H1 (cell line): Measurements from ENCODE around the gene CAMK1. TPM values are rescaled to one million over a fixed set of nuclear protein-coding genes. Genes with fewer than 3 reads are reported as not detected.

Experiments
- CTCF ChIA-PET: fragments of 300-600 bp; sonication (Branson Sonifier 250); formaldehyde crosslinking; loops from one replicate; lab custom pipeline; 2021; ENCODE audit not compliant: partially characterized antibody; lab: Charles Lee
- POLR2A ChIA-PET: fragments of 300-600 bp; sonication (Branson Sonifier 250); formaldehyde crosslinking; loops from one replicate; lab custom pipeline; 2021; ENCODE audit warnings: inconsistent platforms; ENCODE audit not compliant: partially characterized antibody; lab: Charles Lee
- DNase-seq, 2 experiments: peaks; one replicate each; pipeline versions ENCODE4 v3.0.0 to v3.0.0-alpha.2; 2010 to 2022; ENCODE audit warnings: low spot score in 2 of 2, low read depth in 1 of 2, mixed read lengths in 1 of 2
- FAIRE-seq: peaks from 2 replicates; lab custom pipeline; 2011; peaks lifted over from hg19 to GRCh38; lab: Jason Lieb, UNC
- H2AFZ ChIP-seq: 2 replicates; pipeline ENCODE4 v1.8.1; 2012; ENCODE audit warnings: low read length, inconsistent platforms
- H2AK5ac ChIP-seq: 2 replicates; pipeline ENCODE4 v1.6.1; 2013; ENCODE audit warnings: low read depth, low read length
- H2BK120ac ChIP-seq: replicated peaks from 2 replicates; pipeline ENCODE3; 2013; ENCODE audit warnings: low read depth, low read length, inconsistent platforms
- H2BK12ac ChIP-seq: 2 replicates; pipeline ENCODE4 v1.6.1; 2013; ENCODE audit warnings: low read depth, low read length
- H2BK15ac ChIP-seq: 2 replicates; pipeline ENCODE4 v1.6.1; 2013; ENCODE audit warnings: low read length
- H2BK20ac ChIP-seq: 2 replicates; pipeline ENCODE4 v1.6.1; 2013; ENCODE audit warnings: low read length
- H2BK5ac ChIP-seq: 2 replicates; pipeline ENCODE4 v1.6.1; 2013; ENCODE audit warnings: low read depth, low read length
- H3K14ac ChIP-seq: 2 replicates; pipeline ENCODE4 v1.6.1; 2013; ENCODE audit warnings: inconsistent platforms; ENCODE audit not compliant: insufficient read length
- H3K18ac ChIP-seq: 2 replicates; pipeline ENCODE4 v1.6.1; 2013; ENCODE audit warnings: low read length; ENCODE audit errors: extremely low read depth
- H3K23ac ChIP-seq: 2 replicates; pipeline ENCODE4 v1.6.1; 2013; ENCODE audit warnings: inconsistent platforms; ENCODE audit not compliant: insufficient read length
- H3K23me2 ChIP-seq: 2 replicates; pipeline ENCODE4 v1.6.1; 2013; ENCODE audit warnings: low read depth, low read length
- H3K27ac ChIP-seq: 2 replicates; pipeline ENCODE4 v1.6.1; 2011; ENCODE audit warnings: low read depth, low read length, inconsistent platforms
- H3K27me3 ChIP-seq, 4 experiments: replicated peaks in 1 of 4; 1 replicate in 1 of 4; 2 replicates in 3 of 4; pipeline versions ENCODE4 v1.6.1 to v1.8.1; 2011 to 2013; ENCODE audit warnings: low read length in 3 of 4, mild to moderate bottlenecking in 3 of 4, inconsistent platforms in 2 of 4, mixed read lengths in 2 of 4, moderate library complexity in 1 of 4; ENCODE audit not compliant: control insufficient read depth in 3 of 4, insufficient read depth in 3 of 4; ENCODE audit errors: extremely low read depth in 1 of 4
- H3K36me3 ChIP-seq, 4 experiments: 2 replicates each; pipeline versions ENCODE4 v1.6.1 to v1.8.1; 2011 to 2013; ENCODE audit warnings: mild to moderate bottlenecking in 4 of 4, low read length in 3 of 4, moderate library complexity in 2 of 4, control low read depth in 1 of 4, inconsistent platforms in 1 of 4; ENCODE audit not compliant: insufficient read depth in 4 of 4, control insufficient read depth in 2 of 4
- H3K4ac ChIP-seq: replicated peaks from 2 replicates; pipeline ENCODE3; 2013; ENCODE audit warnings: low read length, low read depth, mixed read lengths, inconsistent platforms; ENCODE audit not compliant: insufficient read length
- H3K4me1 ChIP-seq, 4 experiments: replicated peaks in 1 of 4; 1 replicate in 1 of 4; 2 replicates in 3 of 4; pipeline versions ENCODE4 v1.6.1 to v1.8.1; 2011 to 2013; ENCODE audit warnings: low read length in 3 of 4, inconsistent platforms in 2 of 4, mixed read lengths in 1 of 4; ENCODE audit not compliant: insufficient read depth in 4 of 4, control insufficient read depth in 3 of 4
- H3K4me2 ChIP-seq, 2 experiments: 2 replicates each; pipeline versions ENCODE4 v1.6.1 to v1.8.1; 2011 to 2013; ENCODE audit warnings: low read depth in 2 of 2, low read length in 2 of 2, control low read depth in 1 of 2, inconsistent platforms in 1 of 2, mild to moderate bottlenecking in 1 of 2; ENCODE audit not compliant: insufficient read depth in 1 of 2
- H3K4me3 ChIP-seq, 4 experiments: fragments of 200-600, 300-600 bp in 1 of 4; sonication (generic), shearing (Covaris generic), sonication (Bioruptor Twin) in 1 of 4; 2 replicates each; pipeline versions ENCODE4 v1.5.1 to v1.8.1; 2011 to 2016; ENCODE audit warnings: low read length in 4 of 4, low read depth in 3 of 4, control low read depth in 2 of 4, inconsistent platforms in 2 of 4, mild to moderate bottlenecking in 2 of 4, mixed read lengths in 1 of 4, moderate library complexity in 1 of 4; ENCODE audit not compliant: insufficient read depth in 2 of 4; ENCODE audit errors: extremely low read depth in 1 of 4
- H3K56ac ChIP-seq: replicated peaks from 2 replicates; pipeline ENCODE3; 2013; ENCODE audit warnings: low read depth, mild to moderate bottlenecking, mixed read lengths, low read length, inconsistent platforms; ENCODE audit not compliant: insufficient read length
- H3K79me1 ChIP-seq: 2 replicates; pipeline ENCODE4 v1.6.1; 2013; ENCODE audit warnings: low read depth, low read length, control low read depth
- H3K79me2 ChIP-seq, 2 experiments: 2 replicates each; pipeline versions ENCODE4 v1.6.1 to v1.8.1; 2012 to 2013; ENCODE audit warnings: low read length in 2 of 2, mild to moderate bottlenecking in 2 of 2, inconsistent platforms in 1 of 2; ENCODE audit not compliant: insufficient read depth in 2 of 2, control insufficient read depth in 1 of 2
- H3K9ac ChIP-seq, 4 experiments: replicated peaks in 1 of 4; 1 replicate in 1 of 4; 2 replicates in 3 of 4; pipeline versions ENCODE4 v1.6.1 to v1.8.1; 2011 to 2013; ENCODE audit warnings: low read depth in 3 of 4, low read length in 3 of 4, control low read depth in 2 of 4, mild to moderate bottlenecking in 2 of 4, moderate library complexity in 2 of 4, inconsistent platforms in 1 of 4; ENCODE audit errors: extremely low read depth in 1 of 4
- H3K9me3 ChIP-seq, 2 experiments: 2 replicates each; pipeline versions ENCODE4 v1.6.1 to v1.8.1; 2012 to 2013; ENCODE audit warnings: mild to moderate bottlenecking in 2 of 2, moderate library complexity in 2 of 2, control low read depth in 1 of 2, inconsistent platforms in 1 of 2, low read depth in 1 of 2, low read length in 1 of 2, mixed read lengths in 1 of 2; ENCODE audit not compliant: insufficient read depth in 2 of 2
- H4K20me1 ChIP-seq, 2 experiments: replicated peaks in 1 of 2; 2 replicates each; pipeline versions ENCODE3 to v1.8.1; 2011 to 2013; ENCODE audit warnings: inconsistent platforms in 2 of 2, low read length in 2 of 2, mild to moderate bottlenecking in 1 of 2; ENCODE audit not compliant: insufficient read depth in 2 of 2, control insufficient read depth in 1 of 2
- H4K5ac ChIP-seq: 2 replicates; pipeline ENCODE4 v1.6.1; 2013; ENCODE audit warnings: low read length, low read depth, mixed read lengths, inconsistent platforms; ENCODE audit not compliant: insufficient read length
- H4K8ac ChIP-seq: 2 replicates; pipeline ENCODE4 v1.8.0; 2013; ENCODE audit warnings: mild to moderate bottlenecking, moderate library complexity, low read length, inconsistent platforms; ENCODE audit not compliant: insufficient read depth; ENCODE audit errors: extremely low read depth
- H4K91ac ChIP-seq: replicated peaks from 2 replicates; pipeline ENCODE3; 2013; ENCODE audit warnings: low read length, mixed read lengths, inconsistent platforms; ENCODE audit not compliant: insufficient read length
- BACH1 ChIP-seq: IDR thresholded peaks from 2 replicates; pipeline ENCODE4 v1.6.1; 2012; ENCODE audit warnings: low read length, improper control_type of control experiment
- CHD1 ChIP-seq: IDR thresholded peaks from 2 replicates; pipeline ENCODE4 v1.6.1; 2012; ENCODE audit warnings: low read depth, low read length, improper control_type of control experiment
- EGR1 ChIP-seq: IDR thresholded peaks from 2 replicates; pipeline ENCODE4 v1.6.1; 2011; ENCODE audit warnings: low read depth, low read length, borderline replicate concordance
- JUND ChIP-seq: IDR thresholded peaks from 2 replicates; pipeline ENCODE4 v1.6.1; 2011; ENCODE audit warnings: mild to moderate bottlenecking, improper control_type of control experiment, low read length
- KDM1A ChIP-seq: fragments of 200-600, 300-600 bp; sonication (generic); IDR thresholded peaks from 2 replicates; pipeline ENCODE4 v1.7.1; 2016; ENCODE audit warnings: mild to moderate bottlenecking, low read length, borderline replicate concordance
- SIN3A ChIP-seq, 2 experiments: IDR thresholded peaks in 1 of 2; conservative IDR thresholded peaks in 1 of 2; 2 replicates each; pipeline ENCODE4 v1.6.1; 2011 to 2012; ENCODE audit warnings: low read length in 2 of 2, improper control_type of control experiment in 1 of 2, low read depth in 1 of 2, mild to moderate bottlenecking in 1 of 2
- TAF7 ChIP-seq: optimal IDR thresholded peaks from 2 replicates; pipeline ENCODE3; 2011; ENCODE audit warnings: low read depth, mild to moderate bottlenecking, inconsistent platforms, low read length, moderate library complexity, borderline replicate concordance
- WGBS, 2 experiments: shearing (Covaris generic) in 1 of 2; methylation state at CpG; one replicate each; pipeline versions ENCODE4 v1.1.6 to v1.1.7; 2013 to 2015; ENCODE audit warnings: low lambda C conversion rate in 2 of 2, mixed read lengths in 2 of 2, inconsistent platforms in 1 of 2, low coverage in 1 of 2, missing lambda C conversion rate in 1 of 2; ENCODE audit not compliant: insufficient replicate concordance in 2 of 2, insufficient coverage in 1 of 2, insufficient read length in 1 of 2; ENCODE audit errors: extremely low coverage in 1 of 2, missing lambda C conversion rate in 1 of 2; 5-methylcytosine and 5-hydroxymethylcytosine counted together
- polyA plus RNA-seq, 7 experiments: library from polyadenylated mRNA; depleted of rRNA in 3 of 7; stranded (reverse) in 5 of 7; unstranded in 2 of 7; fragments of >200 nt in 5 of 7; fragments of 200-250 nt in 2 of 7; gene quantifications; 1 replicate in 5 of 7; 2 replicates in 1 of 7; 4 replicates in 1 of 7; pipeline versions ENCODE4 v1.2.1 to v1.2.3, GENCODE V29; 2011 to 2013; ENCODE audit warnings: missing spikeins in 2 of 7, mixed read lengths in 2 of 7
- total RNA-seq: library from RNA; stranded (reverse); fragmentation: NEBNext Ultra II Directional; extraction: Animal tissue kit (Norgen Biotek cat#: 25700); gene quantifications from 2 replicates; pipeline ENCODE4 v1.2.1, GENCODE V29; 2021

Gene CAMK1
- total and polyA plus RNA-seq, 2 of the 8 experiments (the other 6 are each of a cell fraction or from before 2014, with no cell fraction given), result 4.9 to 5.1 TPM

GRCh38 chr3:9778143-9779074 lies 8.7 kb upstream of the CAMK1 start:
- Histone ChIP-seq H4K8ac (no peak overlapping the region), H3K9ac (no peak overlapping the region), H2BK20ac (no peak overlapping the region), H3K4me2 (no peak overlapping the region), H3K36me3 (peaks cover 2 to 15% (median 11%) of the 10 kb centered on the region in 4 experiments; a peak in 6 of 8 replicates), H3K4me3 (no peak overlapping the region), H2BK5ac (no peak overlapping the region), H3K27ac (no peak overlapping the region), H2BK12ac (no peak overlapping the region), H4K20me1 (no peaks in the 10 kb centered on the region), H4K91ac (no peak overlapping the region), H3K14ac (no peak overlapping the region), H3K79me1 (no peaks in the 10 kb centered on the region), H3K4ac (no peak overlapping the region), H3K23ac (no peak overlapping the region), H2BK15ac (no peak overlapping the region), H3K18ac (no peak overlapping the region), H3K56ac (no peak overlapping the region), H3K79me2 (no peaks in the 10 kb centered on the region), H3K27me3 (peaks cover 0 to 3% (median 0%) of the 10 kb centered on the region in 4 experiments; a peak in 1 of 7 replicates), H2AK5ac (no peak overlapping the region), H4K5ac (no peak overlapping the region), H2BK120ac (no peak overlapping the region), H3K9me3 (no peaks in the 10 kb centered on the region), H2AFZ (no peak overlapping the region), H3K23me2 (no peaks in the 10 kb centered on the region; the same call in 1 of the 2 replicates), H3K4me1 (no peaks in the 10 kb centered on the region)
- no peak for FAIRE-seq
- WGBS, 2 experiments, result 96% methylated on average over 5 of the region's 5 CpGs; no CpG with 5 or more reads in 1 of the 2 experiments
- ChIA-PET POLR2A (interaction anchor here (0.6 to 2.6 kb wide), 8 partner anchors 9 to 78 kb away, joined by 3 to 6 read pairs (median 4); partner anchors contain the start of genes ARPC4, BRPF1 and TADA3), CTCF (no interaction called here)
- no peak for DNase-seq
- no peak for TF ChIP-seq SIN3A (conservative IDR thresholded peaks at IDR 0.05 in 1 of 2, IDR thresholded peaks at IDR 0.05 in 1 of 2; ENCODE audit: low read depth in 1 of 2, low read length in 2 of 2)
- TF ChIP-seq BACH1, result no peak
- no peak for TF ChIP-seq CHD1
- TF ChIP-seq EGR1, result no peak
- TF ChIP-seq TAF7, result no peak
- TF ChIP-seq JUND, result no peak
- no peak for TF ChIP-seq KDM1A
